Stimulated activated CD8-positive, alpha-beta memory T cell treated with anti-CD3 and anti-CD28 coated beads, Interleukin-4, amount 100 ng/mL, for 48 hours (primary cell): ENCODE data around the gene PKN3.
"Not testable (repeated sequence)": the region's sequence is repeated elsewhere in the genome, so short reads cannot be mapped to it uniquely, and the experiment has no call there.

Source experiments
- DNase-seq: peaks from one replicate; pipeline ENCODE4 v3.0.0-alpha.2; 2020

PKN3 gene

DNA sequence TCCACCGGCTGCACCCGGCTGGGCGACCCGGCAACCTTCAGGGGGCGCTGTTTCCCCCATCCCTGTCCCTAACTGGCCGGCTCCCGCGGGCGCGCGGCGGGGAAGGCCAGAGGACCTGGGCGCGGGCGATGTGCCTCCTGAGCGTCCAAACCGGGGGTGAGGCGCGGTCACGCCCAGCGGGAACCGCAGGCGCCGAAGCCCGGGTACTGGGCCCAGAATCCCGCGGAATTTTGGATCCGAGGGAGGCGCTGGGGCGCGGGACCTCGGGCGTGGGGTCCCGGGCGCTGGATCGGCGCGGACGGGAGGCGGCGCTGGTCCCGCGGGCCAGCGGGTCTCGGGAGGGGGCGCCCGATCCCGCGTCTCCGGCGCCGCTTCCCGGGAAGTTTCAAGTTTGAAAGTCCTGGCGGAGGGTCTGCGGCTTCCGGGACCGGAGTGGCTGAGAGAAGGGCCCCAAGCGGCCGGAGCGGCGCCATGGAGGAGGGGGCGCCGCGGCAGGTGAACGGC, at the start of gene PKN3:
TSS of gene PKN3 (plus strand) at position 59 of the 504 bp plus-strand sequence. CDS start at position 472, 413 bp downstream.
- DNase-seq, result peak; percentile 97

GRCh38 chr9:128653908-128654307, 48.4 kb upstream of the PKN3 start:
- no peak for DNase-seq

GRCh38 chr9:128654481-128654880, 47.8 kb upstream of the PKN3 start:
- DNase-seq, result no peak

DNA sequence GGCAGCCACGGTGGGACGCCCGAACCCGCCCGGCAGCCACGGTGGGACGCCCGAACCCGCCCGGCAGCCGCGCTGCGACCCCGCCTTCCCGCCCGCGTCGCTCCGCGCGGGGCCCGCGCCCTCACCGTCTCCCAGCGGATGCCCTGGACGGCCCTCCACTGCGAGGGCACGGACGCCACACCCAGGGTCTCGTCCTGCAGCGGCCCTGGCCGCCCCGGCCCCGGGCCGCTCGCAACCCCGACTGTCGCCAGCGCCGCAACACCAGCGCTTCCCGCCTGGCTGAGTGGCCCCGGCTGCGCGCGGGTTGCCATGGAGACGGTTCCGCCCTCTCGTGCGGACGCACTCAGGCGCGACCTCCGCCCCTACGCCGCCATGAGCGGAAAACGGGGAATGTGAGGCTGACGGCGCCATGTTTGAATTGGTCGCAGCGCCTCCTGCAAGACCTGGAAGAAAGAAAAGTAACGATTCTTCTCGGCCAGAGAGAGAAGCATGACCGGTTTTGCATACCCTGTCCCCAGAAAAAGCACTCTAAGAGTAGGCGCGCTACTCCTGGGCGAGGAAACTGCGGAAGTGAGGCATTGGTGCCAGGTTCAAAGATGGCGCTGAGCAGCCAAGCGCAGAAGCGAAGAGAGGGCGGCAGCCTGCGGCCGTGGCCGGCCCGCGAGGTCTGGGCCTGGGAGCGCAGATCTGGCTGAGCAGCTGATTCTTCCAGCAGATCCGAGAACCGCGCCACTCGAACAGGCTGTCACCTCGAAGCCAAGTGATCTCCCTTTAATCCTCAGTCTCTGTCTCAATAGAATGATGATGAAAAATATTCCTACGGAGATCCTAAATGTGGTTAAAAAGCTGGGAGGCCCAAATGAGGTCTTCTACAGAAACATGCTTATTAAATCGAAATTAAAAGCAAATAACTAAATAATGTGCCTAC, 45.6 kb upstream of the PKN3 start, which contains the start of gene DYNC2I2:
TSS of gene DYNC2I2 (minus strand) at position 432 of the 928 bp plus-strand sequence. CDS start at position 311, 121 bp downstream.
- peak; percentile 98 for DNase-seq

DNA sequence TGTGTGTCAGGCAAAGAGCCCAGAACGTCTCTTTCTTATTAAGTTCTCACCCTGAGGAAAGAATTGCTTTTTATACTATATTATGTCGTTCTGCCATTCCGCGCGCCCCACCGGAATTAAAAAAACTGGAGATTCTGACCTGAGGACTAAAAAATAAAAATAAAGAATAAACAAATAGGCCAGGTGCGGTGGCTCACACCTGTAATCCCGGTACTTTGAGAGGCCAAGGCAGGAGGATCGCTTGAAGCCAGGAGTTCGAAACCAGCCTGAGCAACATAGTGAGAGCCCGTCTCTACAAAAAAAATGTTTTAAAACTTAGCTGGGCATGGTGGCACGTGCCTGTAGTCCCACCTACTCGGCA, 45.0 kb upstream of the PKN3 start:
- DNase-seq, result peak; percentile 31

GRCh38 chr9:128657796-128658195, 44.5 kb upstream of the PKN3 start:
- no peak for DNase-seq

DNA sequence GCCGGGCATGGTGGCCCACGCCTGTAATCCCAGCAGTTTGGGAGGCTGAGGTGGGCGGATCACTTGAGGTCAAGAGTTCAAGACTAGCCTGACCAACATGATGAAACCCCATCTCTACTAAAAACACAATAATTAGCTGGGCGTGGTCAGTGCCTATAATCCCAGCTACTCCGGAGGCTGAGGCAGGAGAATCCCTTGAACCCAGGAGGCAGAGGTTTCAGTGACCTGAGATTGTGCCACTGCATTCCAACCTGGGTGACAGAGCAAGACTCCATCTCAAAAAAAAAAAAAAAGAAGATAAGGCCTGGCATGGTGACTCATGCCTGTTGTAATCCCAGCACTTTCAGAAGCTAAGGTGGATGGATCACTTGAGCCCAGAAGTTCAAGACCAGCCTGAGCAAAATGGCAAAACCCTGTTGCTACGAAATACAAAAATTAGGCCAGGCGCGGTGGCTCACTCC, 35.8 kb upstream of the PKN3 start:
- not testable (repeated sequence) for DNase-seq

GRCh38 chr9:128669786-128670185, 32.5 kb upstream of the PKN3 start:
- DNase-seq, result no peak

DNA sequence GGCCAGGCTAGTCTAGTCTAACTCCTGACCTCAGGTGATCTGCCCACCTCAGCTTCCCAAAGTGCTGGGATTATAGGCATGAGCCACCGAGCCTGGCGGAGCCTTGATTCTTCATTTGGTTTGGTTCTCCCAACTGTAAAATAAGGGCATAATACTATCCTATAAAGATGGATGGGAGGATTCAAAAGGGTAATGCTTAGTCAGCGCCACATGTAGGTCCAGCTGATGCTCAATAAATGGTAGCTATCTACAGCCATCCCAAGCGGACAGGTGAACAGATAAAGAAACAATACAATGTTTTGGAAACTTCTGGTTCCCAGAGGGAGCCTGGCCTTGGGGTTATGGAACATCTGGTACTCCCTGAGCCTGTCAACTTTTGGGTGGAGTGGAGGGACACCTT, 26.9 kb upstream of the PKN3 start:
- DNase-seq, result no peak

DNA sequence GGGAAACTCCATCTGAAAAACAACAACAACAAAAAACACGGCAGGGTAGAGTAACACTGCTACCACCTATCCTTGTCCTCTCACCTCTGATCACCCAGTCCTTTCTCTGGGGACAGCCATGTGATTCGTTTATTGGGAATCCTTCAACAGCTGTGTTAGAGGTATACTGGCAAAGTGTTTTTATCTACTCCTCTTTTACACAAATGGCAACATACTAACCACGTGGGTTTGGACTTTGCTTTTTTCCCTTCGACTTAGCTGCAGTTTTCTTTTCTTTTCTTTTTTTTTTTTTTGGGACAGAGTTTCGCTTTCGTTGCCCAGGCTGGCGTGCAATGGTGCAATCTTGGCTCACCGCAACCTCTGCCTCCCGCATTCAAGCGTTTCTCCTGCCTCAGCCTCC, 24.5 kb upstream of the PKN3 start:
- no peak for DNase-seq

- DNase-seq, result peak; percentile 64
These were observed 18.8 kb upstream of the PKN3 start for GRCh38 chr9:128683340-128684064.

DNA sequence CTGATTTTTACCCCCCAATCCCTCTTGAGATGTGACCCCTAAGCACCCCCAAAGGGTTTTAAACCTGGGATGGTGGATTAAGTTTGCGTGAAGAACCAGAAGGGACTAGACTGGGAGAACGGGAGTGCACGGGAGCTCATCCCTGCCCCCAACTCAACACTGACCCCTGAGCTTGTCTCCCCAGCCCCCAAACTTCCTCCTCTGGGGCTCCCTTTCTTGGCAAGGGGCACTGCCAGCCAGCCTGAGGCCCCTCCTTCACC, 18.3 kb upstream of the PKN3 start:
- DNase-seq, result no peak

DNA sequence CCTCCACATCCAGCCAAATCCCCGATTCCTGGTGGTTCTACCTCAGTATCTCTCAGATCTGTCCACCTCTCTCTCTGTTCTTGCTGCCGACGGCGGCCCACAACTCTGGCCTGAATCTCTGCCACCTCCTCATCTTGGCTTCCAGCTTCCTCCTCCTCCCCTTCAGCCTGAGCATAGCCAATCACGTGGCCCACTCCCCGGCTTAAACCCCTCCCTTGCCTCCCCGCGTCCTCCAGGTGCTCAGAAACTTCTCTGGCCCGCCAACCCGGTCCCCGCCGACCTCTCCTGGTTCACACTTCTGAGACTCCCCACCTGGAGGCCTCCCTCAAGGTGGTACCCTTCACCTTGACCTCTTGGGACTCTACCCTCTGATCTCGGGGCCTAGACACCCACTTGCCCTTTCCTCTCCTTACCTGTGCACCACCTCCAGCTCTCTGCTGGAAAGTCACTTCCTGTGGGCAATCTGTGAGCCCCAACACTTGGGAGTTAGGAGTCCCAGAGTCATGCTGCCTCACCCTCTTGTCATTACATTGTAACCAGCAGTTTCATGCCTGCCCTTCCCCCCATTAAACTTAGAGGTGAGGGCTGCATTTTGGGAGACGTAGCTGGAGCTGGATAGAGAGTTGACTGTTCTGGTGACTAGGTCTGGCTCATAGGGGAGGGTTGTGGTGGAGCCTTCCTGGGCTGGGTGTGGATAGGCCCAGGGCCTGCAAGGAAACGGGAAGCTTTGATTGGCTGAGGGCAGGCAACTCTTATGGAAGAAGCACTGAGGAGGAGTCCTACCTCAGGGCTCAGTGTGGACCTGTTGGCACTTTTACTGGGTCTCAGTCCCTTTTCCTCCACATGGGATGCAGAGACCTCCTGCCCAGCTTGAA, 17.7 kb upstream of the PKN3 start:
- DNase-seq, result peak; percentile 85

- DNase-seq, result peak; percentile 55
These were observed 16.4 kb upstream of the PKN3 start for GRCh38 chr9:128685636-128686489.

- no peak for DNase-seq
These were observed 14.8 kb upstream of the PKN3 start for GRCh38 chr9:128687453-128687852.

- DNase-seq, result peak; percentile 94
These were observed 13.6 kb upstream of the PKN3 start, which contains the start of gene SET for GRCh38 chr9:128688501-128689292. Gene SET (plus strand): TSS chr9:128689222. CDS start chr9:128689583, 361 bp downstream.

GRCh38 chr9:128689293-128689774, 13.0 kb upstream of the PKN3 start:
- peak; percentile 65 for DNase-seq

GRCh38 chr9:128689820-128690683, 12.3 kb upstream of the PKN3 start:
- peak; percentile 55 for DNase-seq

GRCh38 chr9:128690684-128691034, 11.6 kb upstream of the PKN3 start:
- DNase-seq, result no peak

DNA sequence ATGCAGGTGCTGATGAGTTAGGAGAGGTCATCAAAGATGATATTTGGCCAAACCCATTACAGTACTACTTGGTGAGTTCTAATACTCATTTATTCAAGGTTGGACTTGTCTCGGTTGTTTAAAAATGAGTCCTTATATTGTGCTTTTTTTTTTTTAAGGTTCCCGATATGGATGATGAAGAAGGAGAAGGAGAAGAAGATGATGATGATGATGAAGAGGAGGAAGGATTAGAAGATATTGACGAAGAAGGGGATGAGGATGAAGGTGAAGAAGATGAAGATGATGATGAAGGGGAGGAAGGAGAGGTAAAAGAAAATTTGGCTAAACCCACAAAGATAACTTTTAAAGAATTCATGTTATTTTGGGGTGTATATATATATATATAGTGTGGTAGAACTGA, 8.6 kb upstream of the PKN3 start:
- not testable (repeated sequence) for DNase-seq
